Measurements from ENCODE around the gene SPATA32.

GRCh38 chr17:45260204-45260783, 1.6 kb downstream of the SPATA32 start:
- TF ChIP-seq POLR2A (IDR thresholded peaks at IDR 0.05), result no peak
- TF ChIP-seq CTCF (IDR thresholded peaks at IDR 0.05), result no peak
- TF ChIP-seq POLR2AphosphoS5 (IDR thresholded peaks at IDR 0.05), result no peak
- TF ChIP-seq EP300 (IDR thresholded peaks at IDR 0.05), result no peak

All from sigmoid colon (tissue), 4 donors.